OCI-LY1 (cell line): Measurements from ENCODE around the gene ROR2.

Source experiments
- H2AFZ ChIP-seq: fragments of 200-600 bp; sonication (generic), shearing (Covaris generic); 2 replicates; pipeline ENCODE4 v1.6.0; 2014; ENCODE audit warnings: antibody characterized with exemption, mild to moderate bottlenecking, low read length
- H3F3A ChIP-seq: fragments of 200-600 bp; sonication (generic), shearing (Covaris generic); 2 replicates; pipeline ENCODE4 v1.6.0; 2014; ENCODE audit warnings: mild to moderate bottlenecking, antibody characterized with exemption, low read length, moderate library complexity; ENCODE audit not compliant: insufficient read depth
- H3K27ac ChIP-seq: fragments of 200-600 bp; sonication (generic); 2 replicates; pipeline ENCODE4 v1.5.1; 2014; ENCODE audit warnings: low read length, mixed run types, mild to moderate bottlenecking, low read depth; ENCODE audit not compliant: poor library complexity, severe bottlenecking
- H3K27me3 ChIP-seq: fragments of 200-600 bp; sonication (generic); 2 replicates; pipeline ENCODE4 v1.6.0; 2014; ENCODE audit warnings: antibody characterized with exemption, mild to moderate bottlenecking, low read length, moderate library complexity; ENCODE audit not compliant: insufficient read depth
- H3K36me3 ChIP-seq: fragments of 200-600 bp; sonication (generic); 2 replicates; pipeline ENCODE4 v1.6.1; 2014; ENCODE audit warnings: mild to moderate bottlenecking, antibody characterized with exemption, low read length, moderate library complexity, mixed read lengths; ENCODE audit not compliant: insufficient read depth
- H3K4me1 ChIP-seq: fragments of 200-600 bp; sonication (generic); 2 replicates; pipeline ENCODE4 v1.5.1; 2014; ENCODE audit warnings: mild to moderate bottlenecking, low read length, moderate library complexity; ENCODE audit not compliant: insufficient read depth, severe bottlenecking
- H3K4me2 ChIP-seq: fragments of 200-600 bp; sonication (generic), shearing (Covaris generic); 2 replicates; pipeline ENCODE4 v1.6.1; 2014; ENCODE audit warnings: low read length
- H3K4me3 ChIP-seq: fragments of 200-600 bp; sonication (generic); 2 replicates; pipeline ENCODE4 v1.5.1; 2014; ENCODE audit warnings: low read length, low read depth, mild to moderate bottlenecking, mixed read lengths; ENCODE audit not compliant: poor library complexity, severe bottlenecking
- H3K79me2 ChIP-seq: fragments of 200-600 bp; shearing (Covaris generic); 2 replicates; pipeline ENCODE4 v1.6.1; 2016; ENCODE audit warnings: mixed run types, low read length, mixed read lengths; ENCODE audit not compliant: insufficient read depth
- H3K9ac ChIP-seq: fragments of 200-600 bp; sonication (generic), shearing (Covaris generic); 2 replicates; pipeline ENCODE4 v1.6.1; 2014; ENCODE audit warnings: mild to moderate bottlenecking, low read length, mixed read lengths
- H3K9me2 ChIP-seq: fragments of 200-600 bp; sonication (generic), shearing (Covaris generic); 2 replicates; pipeline ENCODE4 v1.6.1; 2014; ENCODE audit warnings: low read depth, mild to moderate bottlenecking, low read length, mixed read lengths
- H3K9me3 ChIP-seq: fragments of 200-600 bp; shearing (Covaris generic); 2 replicates; pipeline ENCODE4 v1.6.1; 2014; ENCODE audit warnings: low read length, mixed read lengths
- H4K20me1 ChIP-seq: fragments of 200-600 bp; sonication (generic), shearing (Covaris generic); 2 replicates; pipeline ENCODE4 v1.6.0; 2016; ENCODE audit warnings: mild to moderate bottlenecking, low read length; ENCODE audit not compliant: insufficient read depth
- CTCF ChIP-seq: fragments of 200-600 bp; sonication (generic), shearing (Covaris generic); IDR thresholded peaks from 2 replicates; pipeline ENCODE4 v1.5.1; 2017; ENCODE audit warnings: mild to moderate bottlenecking, antibody characterized with exemption, low read length, moderate library complexity, mixed read lengths
- EZH2 ChIP-seq: fragments of 200-600 bp; sonication (generic), shearing (Covaris generic); IDR thresholded peaks from 2 replicates; pipeline ENCODE4 v1.8.0; 2017; ENCODE audit warnings: borderline replicate concordance, mixed run types, mild to moderate bottlenecking, antibody characterized with exemption, low read length, moderate library complexity, mixed read lengths

Gene ROR2

GRCh38 chr9:91885746-91886413, 64.1 kb downstream of the ROR2 start:
- no peak for TF ChIP-seq EZH2
- TF ChIP-seq CTCF: no peak
- Histone ChIP-seq H3F3A (no peaks in the 10 kb centered on the region), H3K4me1 (no peaks in the 10 kb centered on the region), H3K27ac (no peak overlapping the region), H2AFZ (no peak overlapping the region), H3K4me2 (no peak overlapping the region), H3K79me2 (no peaks in the 10 kb centered on the region), H4K20me1 (no peaks in the 10 kb centered on the region), H3K27me3 (0 out of 2 replicates have a peak, but pooled peaks cover 3% of the 10 kb centered on the region), H3K9me3 (no peaks in the 10 kb centered on the region), H3K36me3 (no peaks in the 10 kb centered on the region), H3K9me2 (no peaks in the 10 kb centered on the region), H3K4me3 (no peak overlapping the region), H3K9ac (no peak overlapping the region)

- H3K27ac ChIP-seq: no peak overlapping the region
- no peaks in the 10 kb centered on the region for H3K36me3 ChIP-seq
- 0 out of 2 replicates have a peak, but pooled peaks cover 3% of the 10 kb centered on the region for H3K27me3 ChIP-seq
- H3K9me2 ChIP-seq: no peaks in the 10 kb centered on the region
- no peak overlapping the region for H2AFZ ChIP-seq
- H3K9me3 ChIP-seq: no peaks in the 10 kb centered on the region
- no peak overlapping the region for H3K9ac ChIP-seq
- no peaks in the 10 kb centered on the region for H3K4me1 ChIP-seq
- no peaks in the 10 kb centered on the region for H4K20me1 ChIP-seq
- no peak overlapping the region for H3K4me2 ChIP-seq
- H3F3A ChIP-seq: no peaks in the 10 kb centered on the region
- no peaks in the 10 kb centered on the region for H3K79me2 ChIP-seq
- TF ChIP-seq EZH2 (no peak), CTCF (no peak)
- no peak overlapping the region for H3K4me3 ChIP-seq
Observed at GRCh38 chr9:91884696-91885687, 65.0 kb downstream of the ROR2 start.

DNA sequence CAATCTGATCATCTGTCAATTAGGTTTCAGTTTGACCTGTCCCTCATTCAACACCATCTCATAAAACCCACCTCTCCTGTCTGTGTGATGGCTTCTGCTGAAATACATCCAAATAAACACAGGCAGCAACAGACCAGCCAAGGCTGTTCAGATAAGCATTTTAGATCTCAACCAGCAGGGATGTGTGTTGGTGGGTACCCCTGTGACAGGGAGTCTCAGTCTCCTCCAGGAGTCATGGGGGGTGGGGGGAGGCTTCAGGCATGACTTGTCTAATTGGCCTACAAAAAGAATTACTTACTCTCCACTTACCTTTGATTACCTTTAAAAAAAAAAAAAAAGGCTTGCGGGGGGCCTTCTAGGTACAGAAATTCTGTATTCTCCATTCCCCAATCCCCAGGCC, 65.9 kb downstream of the ROR2 start:
- Histone ChIP-seq H3K9ac (no peak overlapping the region), H3K27me3 (0 out of 2 replicates have a peak, but pooled peaks cover 3% of the 10 kb centered on the region), H3K4me2 (no peak overlapping the region), H3K4me1 (no peaks in the 10 kb centered on the region), H4K20me1 (no peaks in the 10 kb centered on the region), H3K9me2 (no peaks in the 10 kb centered on the region), H3K79me2 (no peaks in the 10 kb centered on the region), H3K9me3 (no peaks in the 10 kb centered on the region), H2AFZ (no peak overlapping the region), H3K27ac (no peak overlapping the region), H3K4me3 (no peak overlapping the region), H3F3A (no peaks in the 10 kb centered on the region), H3K36me3 (no peaks in the 10 kb centered on the region)
- no peak for TF ChIP-seq CTCF
- TF ChIP-seq EZH2: no peak
